GM18508 (cell line): ENCODE measurements around the gene ATAD3A.
A peak's percentile ranks its signal among the peaks of the same experiment; 100 is the strongest.
"Not testable (repeated sequence)": the region's sequence is repeated elsewhere in the genome, so short reads cannot be mapped to it uniquely, and the experiment has no call there.

Experiments
- ATAC-seq: cut with Tn5 transposase; IDR thresholded peaks from one replicate; pipeline ENCODE4 v1.9.1; 2021; ENCODE audit warnings: moderate number of reproducible peaks; ENCODE audit not compliant: insufficient read depth, unreplicated experiment

Gene ATAD3A

DNA sequence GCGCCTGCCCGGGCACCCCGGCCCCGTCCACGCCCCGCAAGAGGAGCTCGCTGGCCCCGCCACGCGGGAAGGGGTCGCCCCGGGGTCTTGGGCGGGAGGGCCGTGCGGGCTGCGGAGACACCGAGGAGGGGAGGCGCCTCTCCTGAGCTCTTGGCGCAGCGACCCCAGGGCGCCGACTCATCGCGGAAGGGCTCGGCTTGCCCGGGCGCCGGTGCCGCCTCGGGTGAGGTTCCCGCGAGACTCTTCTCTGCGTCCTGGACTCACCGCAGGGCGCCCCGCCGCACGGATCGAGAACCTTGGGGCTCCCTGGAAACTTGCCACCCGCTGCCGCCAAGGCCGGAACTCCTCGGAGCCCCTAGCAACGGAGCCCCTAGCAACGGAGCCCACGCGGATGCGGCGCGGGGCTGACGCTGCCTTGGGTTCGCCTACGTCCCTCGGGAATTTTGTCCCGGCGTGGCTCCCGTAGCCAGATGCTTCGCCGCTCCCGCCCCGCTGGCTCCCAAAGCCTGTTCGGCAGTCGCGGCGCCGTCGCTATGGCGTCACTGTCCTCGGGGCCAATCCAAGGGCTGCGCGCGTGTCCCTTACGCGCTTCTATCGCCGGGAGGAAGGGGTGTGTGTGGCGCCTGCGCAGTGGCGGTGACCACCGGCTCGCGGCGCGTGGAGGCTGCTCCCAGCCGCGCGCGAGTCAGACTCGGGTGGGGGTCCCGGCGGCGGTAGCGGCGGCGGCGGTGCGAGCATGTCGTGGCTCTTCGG is at the start of gene ATAD3A:
Gene ATAD3A (plus strand): TSS at position 630 of the 753 bp plus-strand sequence. CDS start 107 bp downstream, at position 737.
- ATAC-seq: no peak

DNA sequence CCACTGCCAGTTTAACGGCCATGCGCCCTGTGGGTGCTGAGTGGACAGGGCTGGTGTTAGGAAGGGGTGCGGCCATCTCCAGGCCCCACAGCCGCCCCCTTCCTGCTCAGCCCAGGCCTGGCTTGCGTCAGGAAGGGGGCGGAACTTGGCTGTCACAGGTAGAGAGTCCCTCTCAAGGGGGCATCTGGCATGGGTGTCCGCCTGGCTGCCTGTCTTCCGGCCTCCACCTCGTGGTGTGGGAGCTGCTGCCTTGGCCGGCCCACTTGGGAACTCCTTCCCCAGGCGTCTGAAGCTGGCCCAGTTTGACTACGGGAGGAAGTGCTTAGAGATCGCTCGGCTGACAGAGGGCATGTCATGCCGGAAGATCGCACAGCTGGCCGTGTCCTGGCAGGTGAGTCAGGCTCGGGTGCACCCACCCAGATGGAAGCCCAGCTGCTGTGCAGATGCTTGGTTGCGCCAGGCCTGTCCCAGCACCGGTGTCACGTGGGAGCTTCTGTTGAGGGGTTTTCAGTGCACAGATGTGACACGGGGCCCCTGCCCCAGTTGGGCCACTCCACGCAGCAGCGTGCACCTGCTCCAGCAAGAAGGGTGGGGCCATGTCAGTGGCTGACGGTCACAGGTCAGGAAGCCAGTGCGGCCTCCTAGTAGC is 49.5 kb upstream of the ATAD3A start:
- ATAC-seq: no peak

DNA sequence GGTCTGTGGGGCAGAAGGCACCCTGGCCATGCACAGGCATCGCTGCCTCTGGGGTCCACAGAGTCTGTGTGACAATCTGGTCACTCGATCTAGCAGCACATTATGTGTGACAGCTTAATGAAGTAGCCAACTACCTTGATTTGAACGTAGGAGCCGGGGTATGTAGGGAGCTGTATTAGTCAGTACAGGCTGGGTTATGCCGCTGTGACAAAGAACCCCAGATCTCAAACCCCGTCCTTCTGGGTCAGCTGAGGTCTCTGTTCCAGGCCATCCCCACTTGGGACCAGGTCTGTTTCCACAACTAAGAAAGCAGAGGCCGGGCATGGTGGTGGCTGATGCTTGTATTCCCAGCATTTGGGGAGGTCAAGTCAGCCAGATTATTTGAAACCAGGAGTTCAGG is 48.6 kb upstream of the ATAD3A start:
- no peak for ATAC-seq

DNA sequence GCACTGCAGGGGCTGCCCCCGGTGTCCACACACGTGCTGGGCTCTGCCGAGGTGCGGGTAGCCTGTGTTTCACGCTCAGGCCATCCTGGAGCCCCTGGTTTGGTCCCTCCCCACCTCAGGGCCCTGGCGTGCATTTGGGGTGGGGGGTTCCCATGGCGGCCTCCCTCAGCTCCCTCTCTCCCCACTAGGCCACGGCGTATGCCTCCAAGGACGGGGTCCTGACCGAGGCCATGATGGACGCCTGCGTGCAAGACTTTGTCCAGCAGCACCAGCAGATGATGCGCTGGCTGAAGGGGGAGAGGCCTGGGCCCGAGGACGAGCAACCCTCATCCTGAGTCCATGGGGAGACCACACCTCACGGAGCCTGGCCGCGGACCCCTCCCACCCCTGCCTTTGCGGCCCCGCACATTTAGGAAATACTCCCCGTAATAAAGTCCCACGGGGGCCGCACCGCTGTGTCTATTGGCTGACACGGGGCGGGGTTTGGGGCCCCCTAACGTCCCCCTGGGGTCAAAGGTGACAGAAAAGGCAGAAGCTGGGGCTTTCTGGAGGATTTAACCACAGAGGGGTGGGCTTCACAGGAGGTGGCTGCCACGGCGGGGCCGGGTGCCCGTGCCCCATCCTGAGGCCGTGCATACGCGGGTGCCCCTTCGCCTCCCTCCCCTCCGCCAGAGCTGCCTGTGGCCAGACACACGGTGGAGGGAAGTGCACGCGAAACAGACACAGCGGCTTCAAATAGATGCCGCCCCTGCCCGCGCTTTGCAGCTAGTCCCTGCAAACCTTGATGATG is 43.6 kb upstream of the ATAD3A start:
- not testable (repeated sequence) for ATAC-seq

DNA sequence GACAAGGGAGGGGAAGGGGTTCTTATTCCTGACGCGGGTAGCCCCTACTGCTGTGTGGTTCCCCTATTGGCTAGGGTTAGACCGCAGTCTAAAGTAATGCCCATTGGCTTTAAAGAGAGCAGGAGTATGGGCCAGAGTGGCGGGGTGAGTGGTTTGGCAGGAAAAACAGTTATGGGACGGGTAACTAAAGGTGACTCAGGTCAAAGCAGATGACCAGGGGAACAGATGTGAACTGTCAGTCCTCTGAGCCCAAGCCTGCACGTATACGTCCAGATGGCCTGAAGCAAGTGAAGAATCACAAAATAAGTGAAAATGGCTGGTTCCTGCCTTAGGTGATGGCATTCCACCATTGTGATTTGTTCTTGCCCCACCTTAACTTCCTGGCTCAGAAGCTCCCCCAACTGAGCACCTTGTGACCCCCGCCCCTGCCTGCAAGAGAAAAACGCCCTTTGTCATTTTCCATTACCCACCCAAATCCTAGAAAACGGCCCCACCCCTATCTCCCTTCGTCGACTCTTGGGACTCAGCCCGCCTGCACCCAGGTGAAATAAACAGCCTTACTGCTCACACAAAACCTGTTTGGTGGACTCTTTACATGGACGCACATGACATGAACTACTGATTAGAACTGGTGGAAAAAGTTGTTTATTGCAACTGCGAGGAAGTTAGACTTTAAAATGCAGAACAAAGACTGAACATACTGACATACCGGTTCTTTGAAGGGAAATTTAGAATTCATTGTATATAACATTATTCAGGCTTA is 41.2 kb upstream of the ATAD3A start:
- ATAC-seq: no peak

DNA sequence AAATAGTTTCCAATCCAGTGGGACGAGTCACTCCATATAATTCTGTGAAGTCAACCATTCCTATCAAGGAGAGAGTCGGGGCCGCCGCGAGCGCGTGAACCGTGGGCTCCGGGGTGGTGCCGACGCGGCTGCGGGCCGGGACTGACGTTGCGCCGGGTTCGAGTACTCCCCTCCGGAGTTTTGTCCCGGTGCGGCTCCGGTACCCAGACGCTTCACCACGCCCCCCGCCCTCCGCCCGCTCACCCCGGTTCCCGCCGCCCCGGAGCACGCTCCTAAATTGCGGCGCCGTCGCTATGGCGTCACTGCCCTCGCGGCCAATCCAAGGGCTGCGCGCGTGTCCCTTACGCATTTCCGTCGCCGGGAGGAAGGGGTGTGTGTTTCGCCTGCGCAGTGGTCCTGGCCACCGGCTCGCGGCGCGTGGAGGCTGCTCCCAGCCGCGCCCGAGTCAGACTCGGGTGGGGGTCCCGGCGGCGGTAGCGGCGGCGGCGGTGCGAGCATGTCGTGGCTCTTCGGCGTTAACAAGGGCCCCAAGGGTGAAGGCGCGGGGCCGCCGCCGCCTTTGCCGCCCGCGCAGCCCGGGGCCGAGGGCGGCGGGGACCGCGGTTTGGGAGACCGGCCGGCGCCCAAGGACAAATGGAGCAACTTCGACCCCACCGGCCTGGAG is 40.4 kb upstream of the ATAD3A start, which contains the start of gene ATAD3B:
Gene ATAD3B (plus strand): TSS at position 377 of the 664 bp plus-strand sequence. CDS start 120 bp downstream, at position 497.
- ATAC-seq: peak; percentile 50

DNA sequence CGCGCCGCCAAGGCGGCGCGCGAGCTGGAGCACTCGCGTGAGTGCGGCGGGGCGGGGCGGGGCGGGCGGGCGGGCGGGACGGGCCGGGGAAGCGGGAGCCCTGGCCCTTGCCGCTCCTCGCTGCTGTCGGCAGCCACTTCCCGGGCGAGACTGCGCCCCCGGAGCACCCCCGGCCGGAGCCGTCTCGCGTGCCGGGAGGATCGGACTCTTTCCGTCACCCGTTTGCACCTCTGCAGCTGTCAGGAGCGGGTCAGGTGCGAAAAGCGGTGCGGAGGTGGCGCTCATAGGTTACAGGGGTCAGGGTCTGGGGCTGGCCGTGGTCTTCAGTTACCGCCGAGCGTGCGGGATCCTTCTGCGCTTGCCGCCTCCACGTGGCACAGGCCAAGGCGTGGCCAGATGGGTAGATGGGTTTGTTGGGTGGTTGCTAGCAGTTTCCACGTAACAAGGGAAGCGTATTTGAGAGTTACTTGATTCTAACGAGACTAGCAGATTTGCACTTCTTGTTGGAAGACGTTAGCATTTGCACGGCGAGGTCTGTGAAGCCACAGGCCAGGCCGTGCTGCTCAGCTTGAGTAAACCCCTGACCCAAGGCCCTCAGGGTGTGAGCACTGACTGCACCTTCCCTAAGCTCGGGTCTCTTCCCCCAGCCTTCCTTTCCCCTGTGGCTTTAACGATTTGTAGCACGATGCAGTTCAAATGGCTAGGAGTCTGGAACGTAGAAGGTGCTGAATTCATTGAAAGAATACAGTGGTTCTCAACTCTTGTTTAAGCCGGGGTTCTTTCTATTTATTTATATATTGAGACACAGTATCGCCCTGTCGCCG is 39.7 kb upstream of the ATAD3A start:
- not testable (repeated sequence) for ATAC-seq

DNA sequence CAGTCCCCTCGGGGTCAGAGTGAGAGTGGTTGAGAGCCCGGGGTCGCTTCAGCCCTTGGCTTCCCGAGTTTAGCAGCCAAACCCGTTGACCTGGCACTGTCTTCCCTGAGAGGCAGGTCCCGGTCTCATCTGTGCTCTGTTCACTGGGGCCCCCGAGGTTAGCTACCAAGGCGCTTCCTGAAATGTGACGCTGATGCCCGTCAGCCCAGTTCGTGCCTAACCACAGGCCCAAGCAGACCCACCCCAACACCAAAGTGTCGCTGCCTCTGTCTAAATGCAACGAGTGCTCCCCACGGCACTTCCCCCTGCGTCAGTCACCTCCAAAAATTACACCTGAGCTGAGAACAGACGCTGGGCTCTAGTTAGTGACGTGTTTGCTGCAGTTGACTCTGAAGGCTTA is 36.0 kb upstream of the ATAD3A start:
- ATAC-seq: not testable (repeated sequence)

DNA sequence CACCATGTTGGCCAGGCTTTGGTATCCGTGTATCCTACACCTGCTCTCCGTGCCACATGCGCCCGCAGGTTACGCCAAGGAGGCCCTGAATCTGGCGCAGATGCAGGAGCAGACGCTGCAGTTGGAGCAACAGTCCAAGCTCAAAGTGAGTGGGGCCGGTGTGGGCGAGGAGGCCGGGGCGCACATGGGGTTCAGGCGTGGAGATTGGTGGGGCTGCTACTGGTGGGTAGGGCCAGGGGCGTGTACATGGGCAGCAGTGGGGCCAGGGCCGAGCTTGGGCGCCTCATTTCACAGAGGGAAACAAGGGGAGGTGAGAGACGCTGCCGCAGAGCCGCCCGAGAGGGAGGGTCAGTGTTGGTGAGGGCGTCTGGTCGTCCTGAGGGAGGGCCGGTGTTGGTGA is 34.8 kb upstream of the ATAD3A start:
- no peak for ATAC-seq

DNA sequence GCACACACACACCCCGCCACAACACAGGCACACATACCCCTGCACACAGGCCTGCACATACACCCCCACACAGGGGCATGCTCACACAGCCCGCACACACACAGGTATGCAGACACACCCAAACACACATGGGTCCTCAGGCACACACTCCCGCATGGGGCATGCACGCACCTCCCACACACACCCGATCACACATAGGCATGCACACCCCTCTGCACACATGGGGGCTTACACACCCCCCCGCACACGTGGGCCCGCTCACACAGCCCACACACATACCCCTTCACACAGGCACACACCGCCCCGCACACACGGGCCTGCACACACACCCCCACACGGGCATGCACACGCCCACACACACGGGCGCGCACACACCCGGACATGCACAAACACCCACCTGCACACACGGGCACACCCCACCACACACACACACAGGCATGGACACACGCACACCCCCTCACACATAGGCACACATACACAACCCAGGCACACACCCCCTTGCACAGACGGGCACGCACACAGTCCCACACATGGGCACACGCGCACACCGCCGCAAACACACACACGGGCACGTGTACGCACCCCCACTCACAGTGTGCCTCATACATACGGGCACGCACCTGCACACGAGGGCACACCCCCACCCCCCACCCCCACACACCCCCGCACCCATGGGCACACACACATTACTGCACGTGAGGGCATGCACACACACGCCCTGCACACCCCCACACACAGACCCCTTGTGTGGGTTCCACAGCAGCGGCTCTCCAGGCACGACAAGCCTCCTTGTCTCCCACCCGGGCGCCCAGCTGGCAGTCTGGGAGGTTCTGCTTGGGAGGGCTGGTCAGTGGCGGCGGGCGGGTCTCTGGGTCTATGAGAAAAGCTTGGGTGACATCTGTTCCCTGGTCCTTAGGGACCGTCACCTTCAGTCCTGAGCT is 32.1 kb upstream of the ATAD3A start:
- no peak for ATAC-seq

DNA sequence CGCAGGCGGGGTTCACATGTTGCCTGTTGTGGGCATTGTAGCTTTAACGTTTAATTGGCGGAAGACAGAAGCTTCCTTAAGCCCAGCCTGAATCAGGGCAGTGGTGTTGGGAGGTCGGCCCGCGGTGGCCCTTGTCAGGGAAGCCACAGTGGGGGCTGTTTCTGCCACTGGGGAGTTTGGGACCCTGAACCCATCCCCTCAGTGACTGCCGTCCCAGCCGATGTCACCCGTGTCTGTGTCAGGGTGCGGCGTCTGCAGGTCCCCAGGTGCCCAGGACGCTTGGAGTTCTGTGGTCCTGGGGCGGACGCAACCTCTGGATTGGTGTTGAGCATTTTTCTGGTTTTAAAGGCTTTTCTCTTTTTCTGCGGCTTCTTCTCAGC is 31.5 kb upstream of the ATAD3A start:
- ATAC-seq: not testable (repeated sequence)

DNA sequence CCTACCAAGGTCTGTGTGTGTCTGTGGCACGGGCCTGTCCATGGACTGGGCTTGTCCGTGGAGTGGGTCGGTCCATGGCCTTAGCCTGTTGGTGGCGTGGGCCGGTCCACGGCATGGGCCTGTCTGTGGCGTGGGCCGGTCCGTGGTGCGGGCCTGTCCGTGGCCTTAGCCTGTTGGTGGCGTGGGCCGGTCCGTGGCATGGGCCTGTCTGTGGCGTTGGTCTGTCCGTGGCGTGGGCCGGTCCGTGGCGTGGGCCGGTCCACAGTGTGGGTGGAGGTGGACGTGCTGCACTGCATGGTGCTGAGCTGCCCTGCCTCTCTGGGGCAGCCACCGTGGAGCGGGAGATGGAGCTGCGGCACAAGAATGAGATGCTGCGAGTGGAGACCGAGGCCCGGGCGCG is 30.2 kb upstream of the ATAD3A start:
- ATAC-seq: not testable (repeated sequence)

DNA sequence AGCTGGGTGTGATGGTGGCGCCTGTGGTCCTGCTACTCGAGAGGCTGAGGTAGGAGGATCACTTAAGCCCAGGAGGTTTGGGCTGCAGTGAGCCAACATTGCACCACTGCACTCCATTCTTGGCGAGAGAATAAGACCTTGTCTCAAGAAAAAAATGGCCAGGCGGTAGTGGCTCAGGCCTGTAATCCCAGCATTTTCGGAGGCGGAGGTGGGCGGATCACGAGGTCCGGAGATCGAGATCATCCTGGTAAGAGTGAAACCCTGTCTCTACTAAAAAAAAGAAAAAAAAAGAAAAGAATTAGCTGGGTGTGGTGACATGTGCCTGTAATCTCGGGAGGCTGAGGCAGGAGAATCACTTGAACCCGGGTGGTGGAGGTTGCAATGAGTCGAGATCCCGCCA is 29.1 kb upstream of the ATAD3A start:
- ATAC-seq: no peak

DNA sequence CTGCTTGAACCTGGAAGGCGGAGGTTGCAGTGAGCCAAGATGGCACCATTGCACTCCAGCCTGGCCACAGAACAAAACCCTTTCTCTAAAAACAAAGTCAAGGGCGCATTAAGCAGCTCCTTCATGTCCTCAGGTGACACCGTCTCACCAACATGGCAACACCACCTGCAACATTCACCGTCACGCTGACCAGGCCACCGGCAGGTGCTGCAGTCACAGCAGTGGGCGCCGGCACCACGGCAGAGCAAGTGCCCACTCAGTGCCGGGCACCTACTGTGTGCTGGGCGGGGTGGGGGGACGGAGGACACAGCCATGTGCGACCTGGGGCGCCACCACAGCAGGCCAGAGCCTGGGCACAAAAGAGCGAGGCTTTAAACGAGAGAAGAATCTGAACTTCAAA is 28.2 kb upstream of the ATAD3A start:
- ATAC-seq: no peak

DNA sequence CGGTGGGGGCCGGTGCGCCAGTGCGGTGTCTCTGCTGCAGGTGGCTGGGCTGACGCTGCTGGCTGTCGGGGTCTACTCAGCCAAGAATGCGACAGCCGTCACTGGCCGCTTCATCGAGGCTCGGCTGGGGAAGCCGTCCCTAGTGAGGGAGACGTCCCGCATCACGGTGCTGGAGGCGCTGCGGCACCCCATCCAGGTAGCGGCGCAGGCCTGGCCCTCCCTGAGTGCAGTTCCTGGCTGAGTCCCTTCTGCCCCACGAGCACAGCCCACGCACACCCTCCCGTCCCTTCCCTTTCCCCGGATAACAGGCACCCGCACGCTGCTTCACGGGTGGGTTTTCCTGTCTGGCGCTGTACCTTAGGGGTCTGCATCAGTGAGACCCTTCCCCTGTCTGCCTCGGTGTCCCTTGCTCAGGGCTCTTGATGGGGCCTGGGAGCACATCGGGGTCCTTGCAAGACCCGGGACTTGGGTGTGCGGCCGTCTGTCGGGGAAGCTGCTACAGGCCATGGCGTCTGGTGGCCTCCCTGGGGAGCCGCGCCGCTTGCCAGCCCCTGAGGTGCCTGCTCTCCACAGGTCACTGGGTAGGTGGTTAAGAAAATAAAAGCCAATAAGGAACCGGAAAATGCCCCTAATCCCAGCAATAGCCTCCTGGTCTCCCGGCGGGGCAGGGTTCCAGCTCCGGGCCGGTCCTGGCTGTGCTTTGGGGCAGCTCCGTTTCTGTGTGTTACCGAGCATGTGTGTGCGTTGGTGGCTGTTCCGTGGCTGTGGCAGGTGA is 26.8 kb upstream of the ATAD3A start:
- not testable (repeated sequence) for ATAC-seq

DNA sequence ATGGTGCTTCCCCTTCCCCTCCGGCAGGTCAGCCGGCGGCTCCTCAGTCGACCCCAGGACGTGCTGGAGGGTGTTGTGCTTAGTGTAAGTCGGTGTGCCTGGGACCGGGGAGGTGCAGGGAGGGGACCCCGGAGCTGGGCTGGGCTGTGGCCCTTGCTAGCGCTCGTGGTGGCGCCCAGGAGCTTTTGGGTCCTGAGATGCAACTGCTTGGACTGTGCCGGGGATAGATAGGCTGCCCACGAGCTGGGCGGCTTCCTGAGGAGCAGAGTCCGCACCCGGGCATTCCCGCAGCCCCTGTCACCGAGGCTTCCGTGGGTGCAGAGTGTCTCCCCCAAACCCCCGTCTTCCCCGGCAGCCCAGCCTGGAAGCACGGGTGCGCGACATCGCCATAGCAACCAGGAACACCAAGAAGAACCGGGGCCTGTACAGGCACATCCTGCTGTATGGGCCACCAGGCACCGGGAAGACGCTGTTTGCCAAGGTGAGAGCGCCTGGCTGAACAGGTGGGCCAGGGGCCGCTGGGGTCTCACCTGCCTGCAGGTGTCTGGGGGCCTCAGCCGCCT is 26.1 kb upstream of the ATAD3A start:
- not testable (repeated sequence) for ATAC-seq

DNA sequence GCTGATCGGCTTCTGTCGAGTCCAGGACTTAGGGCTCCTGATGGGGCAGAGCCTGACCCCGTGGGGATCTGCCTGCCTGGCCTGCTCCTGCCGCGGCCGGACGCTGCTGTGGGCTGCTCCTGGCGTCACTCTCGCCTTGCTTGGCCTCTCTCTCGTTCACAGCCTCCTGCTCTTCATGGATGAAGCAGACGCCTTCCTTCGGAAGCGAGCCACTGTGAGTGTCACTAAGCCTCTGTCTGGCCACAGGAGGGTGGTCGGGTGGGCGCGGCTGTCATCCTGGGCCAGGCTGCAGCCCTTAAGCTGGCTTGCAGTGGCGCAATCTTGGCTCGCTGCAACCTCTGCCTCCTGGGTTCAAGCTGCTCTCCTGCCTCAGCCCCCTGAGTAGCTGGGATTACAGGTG is 24.3 kb upstream of the ATAD3A start:
- ATAC-seq: no peak
